8988T (cell line): Measurements from ENCODE around the gene AGPAT2.
"Not testable (repeated sequence)": the region's sequence is repeated elsewhere in the genome, so short reads cannot be mapped to it uniquely, and the experiment has no call there.

Source experiments
- DNase-seq: peaks from one replicate; pipeline ENCODE4 v3.0.0; 2011

AGPAT2 gene

GRCh38 chr9:136643596-136644342 lies 43.5 kb downstream of the AGPAT2 start:
- DNase-seq, result no peak

GRCh38 chr9:136642439-136642921 lies 44.8 kb downstream of the AGPAT2 start:
- no peak for DNase-seq

- no peak for DNase-seq
These were observed 46.8 kb downstream of the AGPAT2 start for GRCh38 chr9:136640171-136641111.

- DNase-seq, result no peak
These were observed 52.4 kb downstream of the AGPAT2 start for GRCh38 chr9:136634904-136635303.

GRCh38 chr9:136632491-136633106 lies 54.7 kb downstream of the AGPAT2 start:
- not testable (repeated sequence) for DNase-seq

- DNase-seq, result not testable (repeated sequence)
These were observed 55.2 kb downstream of the AGPAT2 start for GRCh38 chr9:136632072-136632471.

GRCh38 chr9:136631038-136632000 lies 55.9 kb downstream of the AGPAT2 start:
- peak; percentile 89 for DNase-seq

- no peak for DNase-seq
These were observed 56.6 kb downstream of the AGPAT2 start for GRCh38 chr9:136630662-136630992.

- peak; percentile 93 for DNase-seq
These were observed 57.2 kb downstream of the AGPAT2 start for GRCh38 chr9:136629879-136630661.

GRCh38 chr9:136629001-136629878 lies 58.0 kb downstream of the AGPAT2 start:
- DNase-seq, result no peak

GRCh38 chr9:136628268-136628667 lies 59.0 kb downstream of the AGPAT2 start:
- DNase-seq, result no peak

GRCh38 chr9:136627703-136628102 lies 59.6 kb downstream of the AGPAT2 start:
- no peak for DNase-seq

- DNase-seq, result no peak
These were observed 60.3 kb downstream of the AGPAT2 start for GRCh38 chr9:136626740-136627642.

- DNase-seq, result no peak
These were observed 61.1 kb downstream of the AGPAT2 start for GRCh38 chr9:136626066-136626725.

GRCh38 chr9:136625101-136626065 lies 61.9 kb downstream of the AGPAT2 start:
- DNase-seq, result peak; percentile 99

GRCh38 chr9:136624184-136624951 lies 62.9 kb downstream of the AGPAT2 start:
- DNase-seq, result no peak

- DNase-seq, result no peak
These were observed 63.4 kb downstream of the AGPAT2 start for GRCh38 chr9:136623842-136624183.
